Testis (tissue), 3 donors: Measurements from ENCODE around the gene UTP20. TPM values are rescaled to one million over a fixed set of nuclear protein-coding genes. Genes with fewer than 3 reads are reported as not detected.

ENCODE experiments used
- DNase-seq: peaks from one replicate; pipeline ENCODE4 v3.0.0-alpha.2; 2019
- H3K27ac ChIP-seq, 2 donors: fragments of 200-600 bp; sonication (generic); one replicate each; pipeline ENCODE4 v1.5.1; 2019
- H3K27me3 ChIP-seq: fragments of 200-600 bp; sonication (generic); one replicate; pipeline ENCODE4 v1.5.1; 2019
- H3K36me3 ChIP-seq: fragments of 200-600 bp; sonication (generic); one replicate; pipeline ENCODE4 v1.5.1; 2017; ENCODE audit warnings: low read depth; ENCODE audit errors: missing control alignments
- H3K4me1 ChIP-seq: fragments of 200-600 bp; sonication (generic); one replicate; pipeline ENCODE4 v1.5.1; 2019
- H3K4me3 ChIP-seq, 2 donors: fragments of 200-600 bp; sonication (generic); one replicate each; pipeline ENCODE4 v1.5.1; 2017 to 2019
- H3K9me3 ChIP-seq: fragments of 200-600 bp; sonication (generic); one replicate; pipeline ENCODE4 v1.5.1; 2017
- POLR2A ChIP-seq: fragments of 450-650 bp; IDR thresholded peaks from one replicate; pipeline ENCODE4 v1.6.1; 2017; ENCODE audit warnings: antibody characterized with exemption, mild to moderate bottlenecking, moderate library complexity
- WGBS, 2 donors: methylation state at CpG; one replicate each; pipeline ENCODE4 v1.1.5; 2018; 5-methylcytosine and 5-hydroxymethylcytosine counted together
- intact Hi-C: fragments of 100-400 bp; cut with DNase I; formaldehyde crosslinking; loops from one replicate; pipeline ENCODE4 v1.15.1; 2023; ENCODE audit warnings: low total_unique reads
- polyA plus RNA-seq: library from polyadenylated mRNA; stranded (reverse); fragments of 350-450 nt; fragmentation: Illumina TruSeq; extraction: RNeasy Lipid Tissue Mini Kit (QIAGEN cat#74804); gene quantifications from one replicate; pipeline ENCODE4 v1.2.3, GENCODE V29; 2014; ENCODE audit warnings: low read depth, low replicate concordance; ENCODE audit not compliant: insufficient read depth
- total RNA-seq, 2 donors: library from RNA; depleted of rRNA; stranded (reverse); fragments of >200 nt; gene quantifications; one replicate each; pipeline ENCODE4 v1.2.3, GENCODE V29; 2016
- TF ChIP-seq, protein P1 (sequence below), 3 experiments: fragments of 450-650 bp in 2 of 3; fragments of 200-600 bp in 1 of 3; sonication (generic) in 1 of 3; IDR thresholded peaks; one replicate each; pipeline ENCODE4 v1.5.1; 2016 to 2019; ENCODE audit warnings: antibody characterized with exemption in 3 of 3, mild to moderate bottlenecking in 2 of 3, moderate library complexity in 1 of 3

The UTP20 gene
- total and polyA plus RNA-seq, 3 donors from 2014 or later, result 12.7 to 31.7 (median 29.2) TPM

- WGBS, 2 donors, result 95 to 98% methylated on average over 2 of the region's 2 CpGs
- intact Hi-C loops, result no loop called here
- TF ChIP-seq, protein P1, sequence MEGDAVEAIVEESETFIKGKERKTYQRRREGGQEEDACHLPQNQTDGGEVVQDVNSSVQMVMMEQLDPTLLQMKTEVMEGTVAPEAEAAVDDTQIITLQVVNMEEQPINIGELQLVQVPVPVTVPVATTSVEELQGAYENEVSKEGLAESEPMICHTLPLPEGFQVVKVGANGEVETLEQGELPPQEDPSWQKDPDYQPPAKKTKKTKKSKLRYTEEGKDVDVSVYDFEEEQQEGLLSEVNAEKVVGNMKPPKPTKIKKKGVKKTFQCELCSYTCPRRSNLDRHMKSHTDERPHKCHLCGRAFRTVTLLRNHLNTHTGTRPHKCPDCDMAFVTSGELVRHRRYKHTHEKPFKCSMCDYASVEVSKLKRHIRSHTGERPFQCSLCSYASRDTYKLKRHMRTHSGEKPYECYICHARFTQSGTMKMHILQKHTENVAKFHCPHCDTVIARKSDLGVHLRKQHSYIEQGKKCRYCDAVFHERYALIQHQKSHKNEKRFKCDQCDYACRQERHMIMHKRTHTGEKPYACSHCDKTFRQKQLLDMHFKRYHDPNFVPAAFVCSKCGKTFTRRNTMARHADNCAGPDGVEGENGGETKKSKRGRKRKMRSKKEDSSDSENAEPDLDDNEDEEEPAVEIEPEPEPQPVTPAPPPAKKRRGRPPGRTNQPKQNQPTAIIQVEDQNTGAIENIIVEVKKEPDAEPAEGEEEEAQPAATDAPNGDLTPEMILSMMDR (IDR thresholded peaks at IDR 0.05), result no peak
- TF ChIP-seq POLR2A, result no peak
These were observed 25.9 kb downstream of the UTP20 start for GRCh38 chr12:101305794-101306193.

GRCh38 chr12:101322480-101322879, 42.6 kb downstream of the UTP20 start:
- Histone ChIP-seq H3K4me3 (no peak overlapping the region), H3K27ac (no peak overlapping the region), H3K9me3 (no peaks in the 10 kb centered on the region), H3K27me3 (no peaks in the 10 kb centered on the region), H3K36me3 (no peaks in the 10 kb centered on the region), H3K4me1 (no peaks in the 10 kb centered on the region)
- TF ChIP-seq, protein P1 (IDR thresholded peaks at IDR 0.05), result no peak
- TF ChIP-seq POLR2A, result no peak
- DNase-seq, result no peak
- intact Hi-C loops, result no loop called here

More at GRCh38 chr12:101305794-101306193, 25.9 kb downstream of the UTP20 start:
- no peak overlapping the region for H3K27ac ChIP-seq
- no peaks in the 10 kb centered on the region for H3K4me1 ChIP-seq
- H3K27me3 ChIP-seq, result no peaks in the 10 kb centered on the region
- no peak overlapping the region for H3K4me3 ChIP-seq
- no peaks in the 10 kb centered on the region for H3K36me3 ChIP-seq
- no peak for DNase-seq
- no peaks in the 10 kb centered on the region for H3K9me3 ChIP-seq

GRCh38 chr12:101323255-101323654, 43.4 kb downstream of the UTP20 start:
- WGBS, 2 donors, result 97 to 98% methylated on average over 1 of the region's 1 CpG
- intact Hi-C loops, result no loop called here
- no peak for DNase-seq
- Histone ChIP-seq H3K27me3 (no peaks in the 10 kb centered on the region), H3K36me3 (no peaks in the 10 kb centered on the region), H3K4me1 (no peaks in the 10 kb centered on the region), H3K27ac (no peak overlapping the region), H3K4me3 (no peak overlapping the region), H3K9me3 (no peaks in the 10 kb centered on the region)
- TF ChIP-seq, protein P1 (IDR thresholded peaks at IDR 0.05), result no peak
- no peak for TF ChIP-seq POLR2A

DNA sequence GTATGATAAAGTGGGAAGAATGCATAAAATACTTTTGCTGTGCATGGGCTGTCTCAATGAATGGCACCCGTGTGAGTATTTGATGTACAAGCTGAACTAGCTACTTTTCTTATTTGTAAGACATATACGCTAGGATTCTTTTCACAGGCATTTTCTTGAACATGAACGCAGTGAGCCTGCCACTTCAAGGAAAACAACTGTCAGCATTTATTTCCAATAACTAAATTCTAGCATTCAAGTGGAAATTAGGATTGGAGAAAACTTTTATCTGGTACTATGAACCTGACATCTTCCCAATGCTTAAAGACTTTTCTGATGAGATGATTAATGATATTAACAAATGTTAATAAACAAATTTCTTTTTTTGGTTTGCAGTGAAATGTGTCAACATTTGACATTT, 45.7 kb downstream of the UTP20 start:
- TF ChIP-seq POLR2A, result no peak
- TF ChIP-seq, protein P1 (IDR thresholded peaks at IDR 0.05), result no peak
- H3K27ac ChIP-seq, result no peak overlapping the region
- no peaks in the 10 kb centered on the region for H3K36me3 ChIP-seq
- 79 to 86% methylated on average over 3 of the region's 3 CpGs for WGBS, 2 donors
- intact Hi-C loops, result no loop called here
- no peaks in the 10 kb centered on the region for H3K9me3 ChIP-seq
- H3K4me1 ChIP-seq, result no peaks in the 10 kb centered on the region
- no peaks in the 10 kb centered on the region for H3K27me3 ChIP-seq
- H3K4me3 ChIP-seq, result no peak overlapping the region
- no peak for DNase-seq

DNA sequence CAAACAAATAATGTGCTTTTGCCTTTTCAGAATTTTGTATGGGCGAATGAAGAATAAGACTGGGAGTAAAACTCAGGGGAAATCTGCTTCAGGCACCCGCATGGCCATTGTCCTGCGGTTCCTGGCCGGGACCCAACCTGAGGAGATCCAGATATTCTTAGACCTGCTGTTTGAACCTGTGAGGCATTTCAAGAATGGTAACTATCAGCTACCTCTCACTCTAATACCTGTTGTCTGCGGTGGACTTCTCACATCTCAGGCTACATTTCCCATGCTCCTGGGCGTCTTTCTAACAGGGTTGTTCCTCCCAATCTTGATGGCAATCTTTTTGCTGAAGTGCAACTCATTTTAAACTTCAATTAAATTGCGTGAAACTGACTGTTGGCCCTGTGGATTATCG, 47.1 kb downstream of the UTP20 start:
- TF ChIP-seq POLR2A, result no peak
- TF ChIP-seq, protein P1 (IDR thresholded peaks at IDR 0.05), result no peak
- Histone ChIP-seq H3K27ac (no peak overlapping the region), H3K27me3 (no peaks in the 10 kb centered on the region), H3K4me1 (no peaks in the 10 kb centered on the region), H3K36me3 (no peaks in the 10 kb centered on the region), H3K9me3 (no peaks in the 10 kb centered on the region), H3K4me3 (no peak overlapping the region)
- no peak for DNase-seq
- intact Hi-C loops, result no loop called here
- 96 to 99% methylated on average over 8 of the region's 8 CpGs for WGBS, 2 donors
